Central memory CD8-positive, alpha-beta T cell (primary cell): ENCODE results near the gene MOV10.
"Not testable (repeated sequence)": the region's sequence is repeated elsewhere in the genome, so short reads cannot be mapped to it uniquely, and the experiment has no call there.

ENCODE experiments used
- ATAC-seq: fragments of 150-1000 bp; cut with Tn5 transposase; replicated peaks from 2 replicates; pipeline ENCODE4 v1.10.0; 2022; ENCODE audit warnings: mild to moderate bottlenecking, moderate FRiP score, moderate number of reproducible peaks; ENCODE audit not compliant: poor library complexity, severe bottlenecking; ENCODE audit errors: extremely low read depth
- DNase-seq, 2 donors: peaks; one replicate each; pipeline ENCODE4 v3.0.0; 2021; ENCODE audit warnings: low spot score in 2 of 2
- H3K27ac Mint-ChIP-seq: one replicate; pipeline ENCODE4 v1.8.0; 2022; ENCODE audit warnings: low read depth, mild to moderate bottlenecking, moderate library complexity, mixed read lengths
- H3K27me3 Mint-ChIP-seq: one replicate; pipeline ENCODE4 v1.8.0; 2022; ENCODE audit warnings: mixed read lengths
- H3K36me3 Mint-ChIP-seq: one replicate; pipeline ENCODE4 v1.8.0; 2022; ENCODE audit warnings: mild to moderate bottlenecking, moderate library complexity, mixed read lengths; ENCODE audit not compliant: insufficient read depth
- H3K4me1 Mint-ChIP-seq: one replicate; pipeline ENCODE4 v1.8.0; 2022; ENCODE audit warnings: mixed read lengths
- H3K4me3 Mint-ChIP-seq: one replicate; pipeline ENCODE4 v1.8.0; 2022; ENCODE audit warnings: mild to moderate bottlenecking, moderate library complexity, mixed read lengths
- H3K9me3 Mint-ChIP-seq: one replicate; pipeline ENCODE4 v1.8.0; 2022; ENCODE audit warnings: mixed read lengths

Gene MOV10

DNA sequence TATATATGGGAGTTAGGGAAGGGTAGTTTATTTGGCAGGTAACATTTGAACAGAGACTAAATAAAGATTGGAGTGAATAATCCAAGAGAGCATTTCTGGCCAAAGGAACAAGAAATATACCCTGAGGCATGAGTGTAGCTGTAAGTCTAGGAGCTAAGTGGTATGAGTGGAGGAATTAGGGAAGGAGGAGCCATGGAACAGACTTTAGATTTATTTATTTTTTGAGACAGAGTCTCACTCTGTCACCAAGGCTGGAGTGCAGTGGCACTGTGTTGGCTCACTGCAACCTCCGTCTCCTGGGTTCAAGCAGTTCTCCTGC is 36.4 kb upstream of the MOV10 start:
- Mint-ChIP-seq H3K9me3 (no peaks in the 10 kb centered on the region), H3K27ac (peak overlapping the region; percentile 76), H3K4me1 (peaks cover 57% of the 10 kb centered on the region), H3K27me3 (no peaks in the 10 kb centered on the region), H3K36me3 (peaks cover 14% of the 10 kb centered on the region), H3K4me3 (no peak overlapping the region)
- no peak for ATAC-seq
- no peak for DNase-seq

- H3K27me3 Mint-ChIP-seq, ATAC-seq, DNase-seq, H3K9me3 Mint-ChIP-seq, H3K27ac Mint-ChIP-seq, H3K4me3 Mint-ChIP-seq: not testable (repeated sequence)
- Mint-ChIP-seq H3K36me3 (peaks cover 18% of the 10 kb centered on the region), H3K4me1 (peaks cover 50% of the 10 kb centered on the region)
These were observed 34.0 kb upstream of the MOV10 start for GRCh38 chr1:112640437-112640836.

GRCh38 chr1:112643080-112643479 is 31.4 kb upstream of the MOV10 start:
- no peak overlapping the region for H3K4me3 Mint-ChIP-seq
- ATAC-seq (no peak), DNase-seq (no peak)
- H3K9me3 Mint-ChIP-seq: no peaks in the 10 kb centered on the region
- H3K36me3 Mint-ChIP-seq: peaks cover 24% of the 10 kb centered on the region
- H3K27me3 Mint-ChIP-seq: no peaks in the 10 kb centered on the region
- no peak overlapping the region for H3K27ac Mint-ChIP-seq
- H3K4me1 Mint-ChIP-seq: peaks cover 37% of the 10 kb centered on the region

DNA sequence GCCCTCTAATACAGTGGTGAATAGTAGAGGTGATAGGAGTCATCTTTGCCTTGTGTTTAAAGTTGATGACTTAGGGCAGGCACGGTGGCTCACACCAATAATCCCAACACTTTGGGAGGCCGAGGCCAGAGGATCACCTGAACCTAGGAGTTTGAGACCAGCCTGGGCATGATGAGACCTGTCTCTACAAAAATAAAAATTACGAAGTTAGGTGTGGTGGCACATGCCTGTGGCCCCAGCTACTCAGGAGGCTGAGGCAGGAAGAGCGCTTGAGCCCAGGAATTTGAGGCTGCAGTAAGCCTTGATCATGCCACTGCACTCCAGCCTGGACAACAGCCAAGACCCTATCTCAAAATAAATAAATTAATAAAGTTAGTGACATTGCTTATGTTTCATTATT is 28.2 kb upstream of the MOV10 start:
- Mint-ChIP-seq H3K4me3 (no peak overlapping the region), H3K27ac (peak overlapping the region; percentile 73), H3K9me3 (no peaks in the 10 kb centered on the region), H3K4me1 (peaks cover 40% of the 10 kb centered on the region), H3K27me3 (no peaks in the 10 kb centered on the region), H3K36me3 (peaks cover 46% of the 10 kb centered on the region)
- no peak for DNase-seq
- ATAC-seq: no peak

- Mint-ChIP-seq H3K9me3 (no peaks in the 10 kb centered on the region), H3K4me3 (no peak overlapping the region), H3K4me1 (peaks cover 18% of the 10 kb centered on the region), H3K36me3 (peaks cover 55% of the 10 kb centered on the region), H3K27ac (no peak overlapping the region), H3K27me3 (no peaks in the 10 kb centered on the region)
- no peak for DNase-seq
- no peak for ATAC-seq
These were observed 23.3 kb upstream of the MOV10 start for GRCh38 chr1:112651205-112651604.

DNA sequence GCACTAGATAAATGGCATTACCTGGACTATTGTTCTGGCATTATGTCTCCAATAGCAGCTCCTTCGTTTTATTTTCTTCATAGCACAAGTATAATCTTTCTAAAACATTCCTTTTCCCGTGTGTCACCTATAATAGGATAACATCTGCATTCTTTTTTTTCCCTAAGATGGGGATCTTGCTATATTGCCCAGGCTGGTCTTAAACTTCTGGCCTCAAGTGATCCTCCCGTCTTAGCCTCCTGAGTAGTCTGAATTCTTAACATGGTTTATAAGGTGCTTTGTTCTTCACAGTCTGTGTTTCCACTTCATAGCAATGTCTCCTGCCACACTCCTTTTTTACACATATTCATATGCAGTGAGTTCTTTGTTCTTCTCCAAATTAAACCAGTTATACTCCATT is 8.6 kb upstream of the MOV10 start:
- peaks cover 35% of the 10 kb centered on the region for H3K4me1 Mint-ChIP-seq
- DNase-seq (no peak), ATAC-seq (no peak)
- H3K27ac Mint-ChIP-seq: no peak overlapping the region
- no peak overlapping the region for H3K4me3 Mint-ChIP-seq
- no peaks in the 10 kb centered on the region for H3K9me3 Mint-ChIP-seq
- no peaks in the 10 kb centered on the region for H3K27me3 Mint-ChIP-seq
- peaks cover 75% of the 10 kb centered on the region for H3K36me3 Mint-ChIP-seq

GRCh38 chr1:112666946-112667345 is 7.5 kb upstream of the MOV10 start:
- DNase-seq (no peak), ATAC-seq (no peak)
- peak overlapping the region; percentile 96 for H3K27ac Mint-ChIP-seq
- no peaks in the 10 kb centered on the region for H3K27me3 Mint-ChIP-seq
- peaks cover 29% of the 10 kb centered on the region for H3K4me1 Mint-ChIP-seq
- H3K36me3 Mint-ChIP-seq: peaks cover 70% of the 10 kb centered on the region
- no peaks in the 10 kb centered on the region for H3K9me3 Mint-ChIP-seq
- no peak overlapping the region for H3K4me3 Mint-ChIP-seq

- peaks cover 59% of the 10 kb centered on the region for H3K4me1 Mint-ChIP-seq
- H3K36me3 Mint-ChIP-seq: peaks cover 54% of the 10 kb centered on the region
- ATAC-seq (no peak), DNase-seq (no peak)
- no peaks in the 10 kb centered on the region for H3K9me3 Mint-ChIP-seq
- no peaks in the 10 kb centered on the region for H3K27me3 Mint-ChIP-seq
- no peak overlapping the region for H3K4me3 Mint-ChIP-seq
- no peak overlapping the region for H3K27ac Mint-ChIP-seq
These were observed 2.5 kb upstream of the MOV10 start for GRCh38 chr1:112672009-112672408.

DNA sequence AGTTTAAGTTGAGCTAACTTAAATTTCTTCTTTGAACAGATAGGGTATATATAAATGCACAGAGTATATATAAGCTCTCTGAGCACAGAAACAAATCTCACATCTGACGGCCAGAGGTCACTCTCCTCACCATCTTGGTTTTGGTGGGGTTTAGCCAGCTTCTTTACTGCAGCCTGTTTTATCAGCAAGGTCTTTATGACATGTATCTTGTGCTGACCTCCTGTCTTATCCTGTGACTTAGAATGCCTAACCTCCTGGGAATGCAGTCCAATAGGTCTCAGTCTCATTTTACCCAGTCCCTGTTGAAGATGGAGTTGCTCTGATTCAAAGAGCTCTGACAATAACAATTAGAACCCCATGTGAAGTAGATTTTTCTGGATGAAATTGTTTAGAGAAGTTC is 1.6 kb upstream of the MOV10 start:
- DNase-seq: no peak
- Mint-ChIP-seq H3K9me3 (no peaks in the 10 kb centered on the region), H3K27ac (peak overlapping the region; percentile 98), H3K27me3 (no peaks in the 10 kb centered on the region), H3K4me1 (peaks cover 61% of the 10 kb centered on the region), H3K4me3 (peak overlapping the region; percentile 31), H3K36me3 (peaks cover 49% of the 10 kb centered on the region)
- no peak for ATAC-seq

- ATAC-seq: no peak
These were observed 643 bp upstream of the MOV10 start for GRCh38 chr1:112673592-112674439.

GRCh38 chr1:112674986-112675727 is 698 bp downstream of the MOV10 start:
- Mint-ChIP-seq H3K4me3 (peak overlapping the region; percentile 99), H3K27ac (peak overlapping the region; percentile 98), H3K4me1 (peaks cover 61% of the 10 kb centered on the region), H3K9me3 (no peaks in the 10 kb centered on the region), H3K27me3 (no peaks in the 10 kb centered on the region), H3K36me3 (peaks cover 31% of the 10 kb centered on the region)
- DNase-seq (peak in 1 of 2 donors; percentile 24), ATAC-seq (peak; percentile 42)

More at GRCh38 chr1:112673592-112674439, 643 bp upstream of the MOV10 start:
- Mint-ChIP-seq H3K27me3 (no peaks in the 10 kb centered on the region), H3K9me3 (no peaks in the 10 kb centered on the region), H3K27ac (peak overlapping the region; percentile 98), H3K36me3 (peaks cover 42% of the 10 kb centered on the region), H3K4me1 (peaks cover 60% of the 10 kb centered on the region), H3K4me3 (peak overlapping the region; percentile 99)
- no peak for DNase-seq

- no peak for ATAC-seq
- H3K4me1 Mint-ChIP-seq: peaks cover 61% of the 10 kb centered on the region
- H3K4me3 Mint-ChIP-seq: peak overlapping the region; percentile 99
- no peak for DNase-seq
- H3K9me3 Mint-ChIP-seq: no peaks in the 10 kb centered on the region
- no peaks in the 10 kb centered on the region for H3K27me3 Mint-ChIP-seq
- H3K27ac Mint-ChIP-seq: peak overlapping the region; percentile 98
- peaks cover 25% of the 10 kb centered on the region for H3K36me3 Mint-ChIP-seq
These were observed 1.4 kb downstream of the MOV10 start for GRCh38 chr1:112675728-112676381.
